K562 (cell line): ENCODE data around the gene SRP72. TPM values are rescaled to one million over a fixed set of nuclear protein-coding genes. Genes with fewer than 3 reads are reported as not detected.
A peak's percentile ranks its signal among the peaks of the same experiment; 100 is the strongest.
"Not testable (repeated sequence)": the region's sequence is repeated elsewhere in the genome, so short reads cannot be mapped to it uniquely, and the experiment has no call there.

Source experiments
- ATAC-seq: fragments of 200-7000 bp; cut with Tn5 transposase; 3 replicates; pipeline ENCODE4 v1.9.1; 2020; ENCODE audit warnings: moderate library complexity
- BruUV-seq: library from RNA; stranded (reverse); fragments of 400-500 nt; replicated peaks from 2 replicates; lab custom pipeline; 2021; lab: Mats Ljungman, UMichigan
- CTCF ChIA-PET: fragments of 300-600 bp; formaldehyde crosslinking; extraction: SDS; loops from one replicate; lab custom pipeline; 2021; ENCODE audit warnings: low intra/inter-chr PET ratio; lab: Yijun Ruan, JAX
- POLR2A ChIA-PET: fragments of 300-600, 350-650 bp; sonication (Branson Sonifier 250); formaldehyde crosslinking; extraction: SDS; loops from one replicate; lab custom pipeline; 2021; ENCODE audit warnings: antibody characterized with exemption, inconsistent platforms; lab: Yijun Ruan, JAX
- DNase-seq, 4 experiments: peaks; one replicate each; pipeline versions ENCODE4 v3.0.0 to v3.0.0-alpha.2; 2011 to 2018; ENCODE audit warnings: low spot score in 3 of 4, mixed read lengths in 3 of 4; ENCODE audit errors: extremely low read depth in 1 of 4
- FAIRE-seq: peaks from 2 replicates; lab custom pipeline; 2011; peaks lifted over from hg19 to GRCh38; lab: Jason Lieb, UNC
- H2AFZ ChIP-seq: 2 replicates; pipeline ENCODE4 v1.6.0; 2011; ENCODE audit warnings: low read depth, low read length, control low read depth, inconsistent platforms
- H3K27ac ChIP-seq: fragments of 200-600 bp; 3 replicates; pipeline ENCODE4 v1.8.0; 2011; ENCODE audit warnings: low read depth, mild to moderate bottlenecking, control low read depth, inconsistent platforms, low read length, moderate library complexity, mixed read lengths; ENCODE audit errors: extremely low read depth
- H3K27me3 ChIP-seq, 2 experiments: fragments of 300-600 bp in 1 of 2; 2 replicates in 1 of 2; 3 replicates in 1 of 2; pipeline versions ENCODE4 v1.6.0 to v1.8.0; 2011; ENCODE audit warnings: inconsistent platforms in 2 of 2, low read length in 2 of 2, mild to moderate bottlenecking in 1 of 2, mixed read lengths in 1 of 2, moderate library complexity in 1 of 2; ENCODE audit not compliant: control insufficient read depth in 2 of 2, insufficient read depth in 2 of 2
- H3K36me3 ChIP-seq: fragments of 300-600 bp; 3 replicates; pipeline ENCODE4 v1.8.0; 2011; ENCODE audit warnings: mild to moderate bottlenecking, low read length, inconsistent platforms; ENCODE audit not compliant: control insufficient read depth, insufficient read depth
- H3K4me1 ChIP-seq, 2 experiments: fragments of 200-600 bp in 1 of 2; replicated peaks in 1 of 2; 2 replicates in 1 of 2; 3 replicates in 1 of 2; pipeline versions ENCODE4 v1.5.1 to v1.8.0; 2011; ENCODE audit warnings: inconsistent platforms in 2 of 2, low read length in 2 of 2, mild to moderate bottlenecking in 1 of 2, mixed read lengths in 1 of 2, moderate library complexity in 1 of 2; ENCODE audit not compliant: control insufficient read depth in 2 of 2, insufficient read depth in 2 of 2
- H3K4me2 ChIP-seq: 2 replicates; pipeline ENCODE4 v1.6.1; 2011; ENCODE audit warnings: low read length, control low read depth, inconsistent platforms, mixed read lengths; ENCODE audit not compliant: insufficient read depth
- H3K4me3 ChIP-seq: fragments of 200-600 bp; sonication (generic), shearing (Covaris generic); 2 replicates; pipeline ENCODE4 v1.5.1; 2016; ENCODE audit warnings: control low read depth, inconsistent platforms
- H3K79me2 ChIP-seq: fragments of 200-600 bp; 3 replicates; pipeline ENCODE4 v1.8.0; 2011; ENCODE audit warnings: low read length, inconsistent platforms; ENCODE audit not compliant: control insufficient read depth, insufficient read depth
- H3K9ac ChIP-seq, 2 experiments: 2 replicates each; pipeline versions ENCODE4 v1.6.0 to v1.6.1; 2011; ENCODE audit warnings: low read depth in 2 of 2, low read length in 2 of 2, control low read depth in 1 of 2, inconsistent platforms in 1 of 2, mild to moderate bottlenecking in 1 of 2, mixed read lengths in 1 of 2; ENCODE audit not compliant: insufficient read depth in 1 of 2
- H3K9me1 ChIP-seq: one replicate; pipeline ENCODE4 v1.6.0; 2011; ENCODE audit warnings: inconsistent platforms, mild to moderate bottlenecking, low read length, moderate library complexity; ENCODE audit not compliant: control insufficient read depth, insufficient read depth
- H3K9me3 ChIP-seq: replicated peaks from 2 replicates; pipeline ENCODE4 v1.5.1; 2011; ENCODE audit warnings: low read depth, low read length, inconsistent platforms; ENCODE audit not compliant: control insufficient read depth, insufficient read depth
- H4K20me1 ChIP-seq: replicated peaks from 2 replicates; pipeline ENCODE4 v1.6.1; 2011; ENCODE audit warnings: low read length, inconsistent platforms, mixed read lengths; ENCODE audit not compliant: control insufficient read depth, insufficient read depth
- ATF1 ChIP-seq, 2 experiments: fragments of 450-650 bp in 1 of 2; IDR thresholded peaks; 2 replicates each; pipeline ENCODE4 v1.6.1; 2016; ENCODE audit warnings: missing compliant biosample characterization in 1 of 2, missing genetic modification characterization in 1 of 2
- CBFA2T3 ChIP-seq: fragments of 450-650 bp; IDR thresholded peaks from 2 replicates; pipeline ENCODE4 v1.6.1; 2017
- CREM ChIP-seq: IDR thresholded peaks from 2 replicates; pipeline ENCODE4 v1.6.1; 2014; ENCODE audit warnings: antibody characterized with exemption, low read depth
- ETV1 ChIP-seq: fragments of 450-650 bp; conservative IDR thresholded peaks from 2 replicates; pipeline ENCODE4 v1.6.1; 2016; ENCODE audit warnings: missing genetic modification characterization, control low read depth, low read depth, missing compliant biosample characterization
- FOXK2 ChIP-seq, 2 experiments: fragments of 450-650 bp; IDR thresholded peaks in 1 of 2; conservative IDR thresholded peaks in 1 of 2; 2 replicates each; pipeline ENCODE4 v1.6.1; 2016; ENCODE audit warnings: low read depth in 2 of 2, mild to moderate bottlenecking in 1 of 2
- GABPA ChIP-seq: fragments of 200-800 bp; sonication (Bioruptor generic); conservative IDR thresholded peaks from 2 replicates; pipeline ENCODE4 v1.6.1; 2016; ENCODE audit warnings: low read depth, missing genetic modification characterization, missing compliant biosample characterization
- GABPB1 ChIP-seq: sonication (generic); formaldehyde crosslinking; IDR thresholded peaks from 2 replicates; pipeline ENCODE4 v1.8.0; 2022; ENCODE audit warnings: mild to moderate bottlenecking, missing genetic modification reagents
- JUND ChIP-seq, 2 experiments: IDR thresholded peaks; 2 replicates in 1 of 2; 3 replicates in 1 of 2; pipeline ENCODE4 v1.6.1; 2011; ENCODE audit warnings: borderline replicate concordance in 2 of 2, low read depth in 2 of 2, low read length in 2 of 2, improper control_type of control experiment in 1 of 2, missing biosample characterization in 1 of 2, missing genetic modification characterization in 1 of 2, missing genetic modification reagents in 1 of 2
- KDM5B ChIP-seq: fragments of 200-600 bp; sonication (generic); IDR thresholded peaks from 2 replicates; pipeline ENCODE4 v1.6.1; 2012; ENCODE audit warnings: low read depth, mild to moderate bottlenecking, moderate library complexity, low read length, control low read depth, inconsistent platforms; ENCODE audit not compliant: insufficient replicate concordance
- MLLT1 ChIP-seq, 2 experiments: fragments of 450-650 bp; IDR thresholded peaks; 2 replicates each; pipeline ENCODE4 v1.6.1; 2016
- NR2C1 ChIP-seq, 2 experiments: fragments of 450-650 bp; IDR thresholded peaks; 2 replicates each; pipeline ENCODE4 v1.6.1; 2017; ENCODE audit warnings: mild to moderate bottlenecking in 2 of 2, antibody characterized with exemption in 1 of 2, inconsistent platforms in 1 of 2, missing compliant biosample characterization in 1 of 2, missing genetic modification characterization in 1 of 2
- PKNOX1 ChIP-seq: fragments of 450-650 bp; IDR thresholded peaks from 2 replicates; pipeline ENCODE4 v1.6.1; 2016
- THRA ChIP-seq: fragments of 450-650 bp; IDR thresholded peaks from 2 replicates; pipeline ENCODE4 v1.6.1; 2017; ENCODE audit warnings: mild to moderate bottlenecking, moderate library complexity
- ZNF589 ChIP-seq: fragments of 200-800 bp; sonication (Bioruptor generic); IDR thresholded peaks from 2 replicates; pipeline ENCODE4 v1.6.1; 2016; ENCODE audit warnings: low read depth, missing genetic modification characterization, missing compliant biosample characterization
- ZNF644 ChIP-seq: fragments of 200-800 bp; sonication (Bioruptor generic); IDR thresholded peaks from 2 replicates; pipeline ENCODE4 v1.6.1; 2016; ENCODE audit warnings: low read depth, missing genetic modification characterization, missing compliant biosample characterization
- WGBS: fragments of 100-300 bp; shearing (Covaris generic); methylation state at CpG from one replicate; pipeline ENCODE4 v1.1.6; 2016; ENCODE audit warnings: low coverage, mixed read lengths; ENCODE audit not compliant: insufficient coverage; ENCODE audit errors: missing lambda C conversion rate; 5-methylcytosine and 5-hydroxymethylcytosine counted together
- in situ Hi-C: fragments of 300-500 bp; cut with MboI; formaldehyde crosslinking; loops from 4 replicates; pipeline ENCODE4 v1.15.0; 2018; ENCODE audit warnings: inconsistent platforms, mixed read lengths
- intact Hi-C: fragments of 100-400 bp; cut with micrococcal nuclease; formaldehyde crosslinking; loops from 2 replicates; pipeline ENCODE4 v1.14.2; 2022
- polyA plus RNA-seq, 8 experiments: library from polyadenylated mRNA; depleted of rRNA in 4 of 8; stranded (reverse) in 5 of 8; unstranded in 3 of 8; fragments of >200 nt; fragmentation: Nextera tagmentation in 2 of 8; fragmentation: Illumina TruSeq in 1 of 8; extraction: Ambion mirVana in 2 of 8; extraction: Trizol in 1 of 8; gene quantifications; 2 replicates each; pipeline versions ENCODE4 v1.2.1 to v1.2.3, GENCODE V29; 2011 to 2014; ENCODE audit warnings: inconsistent platforms in 1 of 8, missing spikeins in 1 of 8
- total RNA-seq, 7 experiments: library from RNA; depleted of rRNA in 6 of 7; stranded (reverse); fragments of >200 nt in 6 of 7; fragmentation: Illumina TruSeq in 2 of 7; extraction: Trizol in 2 of 7; gene quantifications; 2 replicates each; pipeline versions ENCODE4 v1.2.1 to v1.2.3, GENCODE V29; 2011 to 2021; ENCODE audit warnings: low replicate concordance in 1 of 7

Gene SRP72
- total and polyA plus RNA-seq, 9 of the 15 experiments (the other 6 are each of a cell fraction or from before 2014, with no cell fraction given): 124 to 341 (median 202) TPM

GRCh38 chr4:56466296-56466761 lies 1.1 kb upstream of the SRP72 start:
- peak; percentile 77 for FAIRE-seq
- TF ChIP-seq ZNF644 (tag) (peak; percentile 20; the same call in 1 of the 2 replicates), ATF1 (tag; IDR thresholded peaks at IDR 0.05) (peak; percentile 41), KDM5B (peak; percentile 82), CREM (peak; percentile 66), THRA (peak; percentile 55; the same call in 1 of the 2 replicates), FOXK2 (conservative IDR thresholded peaks at IDR 0.05 in 1 of 2, IDR thresholded peaks at IDR 0.05 in 1 of 2; ENCODE audit: low read depth in 2 of 2) (0 out of 4 replicates have a peak, but pooled peaks of 1 of the 2 experiments have one; percentile 32), MLLT1 (IDR thresholded peaks at IDR 0.05) (peak in 1 of 2 experiments; percentile 15; a peak in 2 of 4 replicates), PKNOX1 (0 out of 2 replicates have a peak, but pooled peaks have one; percentile 29), JUND (IDR thresholded peaks at IDR 0.05; ENCODE audit: borderline replicate concordance, low read depth, low read length) (0 out of 2 replicates have a peak, but pooled peaks have one; percentile 40), JUND (tag; IDR thresholded peaks at IDR 0.05; ENCODE audit: borderline replicate concordance, low read depth, low read length) (peak; percentile 12; the same call in 1 of the 3 replicates), ETV1 (0 out of 2 replicates have a peak, but pooled peaks have one; percentile 13), CBFA2T3 (0 out of 2 replicates have a peak, but pooled peaks have one; percentile 12), ZNF589 (CRISPR knock-in tag) (peak; percentile 5; the same call in 1 of the 2 replicates), GABPA (peak; percentile 78), GABPB1 (CRISPR knock-in tag) (peak; percentile 44; the same call in 1 of the 2 replicates), NR2C1 (IDR thresholded peaks at IDR 0.05) (peak; percentile 90), NR2C1 (tag; IDR thresholded peaks at IDR 0.05) (peak; percentile 88)
- not testable (repeated sequence) for TF ChIP-seq ATF1 (CRISPR knock-in tag; IDR thresholded peaks at IDR 0.05)

More at GRCh38 chr4:56466296-56466761, 1.1 kb upstream of the SRP72 start:
- Histone ChIP-seq H3K27ac (peak overlapping the region; percentile 99), H3K36me3 (peaks cover 55% of the 10 kb centered on the region), H2AFZ (peak overlapping the region; percentile 91; the same call in 1 of the 2 replicates), H3K79me2 (peaks cover 78% of the 10 kb centered on the region), H3K4me3 (peak overlapping the region; percentile 95), H3K4me1 (peaks cover 0 to 15% of the 10 kb centered on the region in 2 experiments; a peak in 3 of 5 replicates), H3K4me2 (peak overlapping the region; percentile 97), H3K9ac (peak overlapping the region; percentile 97 to 100; a peak in 3 of 4 replicates)
- H3K27me3 ChIP-seq, H3K9me1 ChIP-seq, H3K9me3 ChIP-seq, H4K20me1 ChIP-seq, in situ Hi-C loops, BruUV-seq: not testable (repeated sequence)
- WGBS: 0% methylated on average over 7 of the region's 8 CpGs
- intact Hi-C loops: loop anchor here (2.0 to 5.0 kb wide), 2 partner anchors 32 to 79 kb away; partner anchors contain the start of genes AASDH and PPAT
- ChIA-PET CTCF (interaction anchor here (1.3 kb wide), 1 partner anchor 78 kb away, joined by 3 read pairs; no protein-coding TSS in a partner anchor), POLR2A (interaction anchor here (0.8 to 3.7 kb wide), 18 partner anchors 10 to 518 kb away, joined by 3 to 47 read pairs (median 6); partner anchors contain the start of genes AASDH, CEP135, PAICS and PPAT)
- peak; percentile 39 for ATAC-seq
- peak in 2 of 4 experiments; percentile 65 to 69 for DNase-seq
